AG04450 (cell line): ENCODE results near the gene RIC1. TPM values are rescaled to one million over a fixed set of nuclear protein-coding genes. Genes with fewer than 3 reads are reported as not detected.

Source experiments
- CTCF ChIA-PET: fragments of 300-600, 350-600 bp; formaldehyde crosslinking; extraction: SDS; loops from one replicate; lab custom pipeline; 2022; ENCODE audit warnings: antibody characterized with exemption, inconsistent platforms; lab: Charles Lee
- POLR2A ChIA-PET: fragments of 350-600 bp; formaldehyde crosslinking; extraction: SDS; loops from one replicate; lab custom pipeline; 2021; ENCODE audit warnings: antibody characterized with exemption, inconsistent platforms; lab: Yijun Ruan, JAX
- DNase-seq: peaks from one replicate; pipeline ENCODE4 v3.0.0-alpha.2; 2011; ENCODE audit warnings: low read depth, low spot score
- H3K27ac ChIP-seq: one replicate; pipeline ENCODE4 v1.5.1; 2012; ENCODE audit warnings: low read depth, low read length, control low read depth
- H3K27me3 ChIP-seq: one replicate; pipeline ENCODE4 v1.6.0; 2012; ENCODE audit warnings: low read length; ENCODE audit not compliant: control insufficient read depth, insufficient read depth
- H3K4me3 ChIP-seq: 2 replicates; pipeline ENCODE4 v1.5.1; 2011; ENCODE audit warnings: mild to moderate bottlenecking, low read depth, low read length, control low read depth
- H3K9me3 ChIP-seq: 2 replicates; pipeline ENCODE4 v1.5.1; 2012; ENCODE audit warnings: low read length; ENCODE audit not compliant: control insufficient read depth, insufficient read depth
- polyA plus RNA-seq: library from polyadenylated mRNA; depleted of rRNA; stranded (reverse); fragments of >200 nt; gene quantifications from 2 replicates; pipeline ENCODE4 v1.2.3, GENCODE V29; 2011
- TF ChIP-seq, protein P1 (sequence below): IDR thresholded peaks from 2 replicates; pipeline ENCODE4 v1.5.1; 2011; ENCODE audit warnings: low read depth, low read length, control low read depth, inconsistent platforms

The RIC1 gene
- polyA plus RNA-seq, 1 experiment, result 65.4 TPM

DNA sequence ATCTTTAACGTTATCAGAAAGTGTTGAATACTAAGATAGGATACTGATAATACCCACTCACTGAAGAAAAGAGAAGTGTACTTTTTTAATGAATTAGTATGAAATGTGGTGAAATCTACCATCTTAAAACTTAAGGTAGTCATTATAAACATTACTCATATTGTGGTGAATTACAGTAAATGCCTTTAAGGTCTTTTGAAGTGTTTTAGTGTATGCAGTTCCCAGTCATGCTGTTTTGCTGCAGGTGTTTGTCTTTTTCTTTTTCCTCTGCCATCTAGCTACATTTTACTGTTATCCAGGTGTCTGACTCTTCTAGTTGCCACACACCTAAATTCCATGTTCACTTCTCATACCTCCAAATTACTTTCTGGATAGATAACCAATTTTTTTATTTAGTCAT lies 131.4 kb downstream of the RIC1 start:
- no peak for DNase-seq
- Histone ChIP-seq H3K27me3 (no peaks in the 10 kb centered on the region), H3K9me3 (no peaks in the 10 kb centered on the region), H3K4me3 (no peak overlapping the region), H3K27ac (no peak overlapping the region)
- TF ChIP-seq, protein P1, sequence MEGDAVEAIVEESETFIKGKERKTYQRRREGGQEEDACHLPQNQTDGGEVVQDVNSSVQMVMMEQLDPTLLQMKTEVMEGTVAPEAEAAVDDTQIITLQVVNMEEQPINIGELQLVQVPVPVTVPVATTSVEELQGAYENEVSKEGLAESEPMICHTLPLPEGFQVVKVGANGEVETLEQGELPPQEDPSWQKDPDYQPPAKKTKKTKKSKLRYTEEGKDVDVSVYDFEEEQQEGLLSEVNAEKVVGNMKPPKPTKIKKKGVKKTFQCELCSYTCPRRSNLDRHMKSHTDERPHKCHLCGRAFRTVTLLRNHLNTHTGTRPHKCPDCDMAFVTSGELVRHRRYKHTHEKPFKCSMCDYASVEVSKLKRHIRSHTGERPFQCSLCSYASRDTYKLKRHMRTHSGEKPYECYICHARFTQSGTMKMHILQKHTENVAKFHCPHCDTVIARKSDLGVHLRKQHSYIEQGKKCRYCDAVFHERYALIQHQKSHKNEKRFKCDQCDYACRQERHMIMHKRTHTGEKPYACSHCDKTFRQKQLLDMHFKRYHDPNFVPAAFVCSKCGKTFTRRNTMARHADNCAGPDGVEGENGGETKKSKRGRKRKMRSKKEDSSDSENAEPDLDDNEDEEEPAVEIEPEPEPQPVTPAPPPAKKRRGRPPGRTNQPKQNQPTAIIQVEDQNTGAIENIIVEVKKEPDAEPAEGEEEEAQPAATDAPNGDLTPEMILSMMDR, result no peak
- ChIA-PET POLR2A (interaction anchor here (0.7 kb wide), 1 partner anchor 617 kb away, joined by 4 read pairs; no protein-coding TSS in a partner anchor), CTCF (interaction anchor here (0.6 kb wide), 1 partner anchor 255 kb away, joined by 3 read pairs; the partner anchor contains the start of gene RANBP6)

DNA sequence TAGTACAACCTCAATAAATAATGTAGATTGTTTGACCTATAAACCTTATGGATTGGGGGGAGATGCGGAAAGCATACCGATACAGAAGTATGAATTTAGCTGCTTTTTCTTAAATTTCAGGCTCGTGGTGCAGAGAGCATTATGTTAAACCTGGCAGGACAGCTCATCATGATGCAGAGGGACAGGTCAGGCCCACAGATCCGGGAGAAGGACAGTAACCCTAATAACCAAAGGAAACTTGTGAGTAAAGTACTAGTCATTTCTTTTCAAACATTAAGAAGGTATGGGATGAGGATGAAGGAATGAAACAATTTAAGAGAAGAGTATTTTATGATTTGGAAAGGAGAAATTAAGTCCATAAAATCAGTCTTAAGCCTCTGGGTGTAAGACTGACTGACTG lies 133.5 kb downstream of the RIC1 start:
- no peak for DNase-seq
- Histone ChIP-seq H3K4me3 (no peak overlapping the region), H3K9me3 (no peaks in the 10 kb centered on the region), H3K27ac (no peak overlapping the region), H3K27me3 (no peaks in the 10 kb centered on the region)
- TF ChIP-seq, protein P1, result no peak
- ChIA-PET POLR2A (no interaction called here), CTCF (interaction anchor here (1.1 kb wide), 1 partner anchor 10 kb away, joined by 4 read pairs; no protein-coding TSS in a partner anchor)

- TF ChIP-seq, protein P1, result no peak
These were observed 135.4 kb downstream of the RIC1 start for GRCh38 chr9:5764130-5764868.

DNA sequence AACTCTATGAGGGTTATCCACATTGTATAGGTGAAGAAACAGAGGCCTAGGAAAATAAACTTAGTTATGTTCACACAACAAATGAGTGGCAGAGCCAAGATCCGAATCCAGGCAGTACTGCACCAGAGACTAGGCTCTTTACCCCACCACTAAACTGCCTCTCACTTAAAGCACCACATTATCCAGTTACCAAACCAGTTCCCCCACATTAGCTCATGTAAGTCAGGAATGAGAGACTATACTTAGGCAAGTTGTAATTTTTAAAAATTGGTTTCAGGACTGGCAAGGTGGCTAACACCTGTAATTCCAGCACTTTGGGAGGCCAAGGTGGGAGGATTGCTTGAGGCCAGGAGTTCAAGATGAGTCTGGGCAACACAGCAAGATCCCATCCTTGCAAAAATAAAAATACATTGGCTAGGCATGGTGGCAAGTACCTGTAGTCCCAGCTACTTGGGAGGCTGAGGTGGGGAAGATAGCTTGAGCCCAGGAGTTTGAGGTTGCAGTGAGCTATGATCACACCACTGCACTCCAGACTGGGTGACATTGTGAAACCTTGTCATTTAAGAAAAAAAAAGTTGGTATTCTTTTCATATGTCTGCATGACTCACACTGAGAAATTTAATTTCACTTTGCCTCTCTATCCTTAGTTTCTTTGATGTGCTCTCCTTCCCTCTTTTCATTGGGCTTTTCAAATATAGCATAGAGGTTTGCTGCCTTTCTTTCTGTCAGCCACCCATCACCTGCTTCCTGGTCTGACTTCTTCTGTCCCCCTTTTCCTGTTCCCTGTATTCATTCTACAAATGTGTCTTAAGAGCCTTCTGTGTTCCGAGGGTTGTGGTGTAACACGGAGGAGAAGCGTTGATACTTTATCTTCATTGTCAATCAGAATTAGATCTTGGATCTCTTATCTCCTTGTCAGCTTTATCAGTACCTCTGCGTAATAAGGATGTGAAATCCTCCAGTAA lies 139.3 kb downstream of the RIC1 start:
- no peaks in the 10 kb centered on the region for H3K9me3 ChIP-seq
- ChIA-PET POLR2A (no interaction called here), CTCF (no interaction called here)
- H3K27me3 ChIP-seq, result no peaks in the 10 kb centered on the region
- DNase-seq, result no peak
- TF ChIP-seq, protein P1, result no peak
- no peak overlapping the region for H3K27ac ChIP-seq
- H3K4me3 ChIP-seq, result no peak overlapping the region

More at GRCh38 chr9:5764130-5764868, 135.4 kb downstream of the RIC1 start:
- Histone ChIP-seq H3K27ac (no peak overlapping the region), H3K4me3 (no peak overlapping the region), H3K9me3 (no peaks in the 10 kb centered on the region), H3K27me3 (no peaks in the 10 kb centered on the region)
- ChIA-PET POLR2A (no interaction called here), CTCF (no interaction called here)
- no peak for DNase-seq
